Mesenchymal stem cell (in vitro differentiated cells and primary cell): ENCODE results near the gene CEP170B.

Source experiments
- DNase-seq: peaks from one replicate; pipeline ENCODE4 v3.0.0-alpha.2; 2013
- H2AFZ ChIP-seq: one replicate; pipeline ENCODE4 v1.6.1; 2013; ENCODE audit warnings: low read depth, mild to moderate bottlenecking, control low read depth, inconsistent platforms, low read length, moderate library complexity
- H2AK5ac ChIP-seq: 2 replicates; pipeline ENCODE4 v1.6.1; 2013; ENCODE audit warnings: low read length, moderate library complexity, mild to moderate bottlenecking, inconsistent platforms; ENCODE audit not compliant: severe bottlenecking
- H2BK120ac ChIP-seq: one replicate; pipeline ENCODE4 v1.6.1; 2013; ENCODE audit warnings: low read depth, mild to moderate bottlenecking, inconsistent platforms, low read length, moderate library complexity
- H2BK12ac ChIP-seq, 2 experiments: one replicate each; pipeline ENCODE4 v1.6.1; 2013; ENCODE audit warnings: inconsistent platforms in 2 of 2, low read length in 2 of 2, mild to moderate bottlenecking in 2 of 2, moderate library complexity in 2 of 2, control low read depth in 1 of 2
- H2BK15ac ChIP-seq: one replicate; pipeline ENCODE4 v1.6.1; 2013; ENCODE audit warnings: mild to moderate bottlenecking, low read depth, inconsistent platforms; ENCODE audit not compliant: poor library complexity, severe bottlenecking
- H2BK5ac ChIP-seq: 2 replicates; pipeline ENCODE4 v1.6.1; 2013; ENCODE audit warnings: low read depth, mild to moderate bottlenecking, low read length, control low read depth, inconsistent platforms; ENCODE audit not compliant: poor library complexity, severe bottlenecking
- H3K14ac ChIP-seq, 2 experiments: one replicate each; pipeline ENCODE4 v1.6.1; 2013; ENCODE audit warnings: inconsistent platforms in 2 of 2, low read length in 2 of 2, control low read depth in 1 of 2, mild to moderate bottlenecking in 1 of 2, moderate library complexity in 1 of 2
- H3K18ac ChIP-seq, 2 experiments: one replicate each; pipeline ENCODE4 v1.6.1; 2013; ENCODE audit warnings: inconsistent platforms in 2 of 2, low read length in 2 of 2, control low read depth in 1 of 2, low read depth in 1 of 2, mild to moderate bottlenecking in 1 of 2
- H3K23ac ChIP-seq, 2 experiments: one replicate each; pipeline ENCODE4 v1.6.1; 2013; ENCODE audit warnings: inconsistent platforms in 2 of 2, low read length in 2 of 2, mild to moderate bottlenecking in 2 of 2, moderate library complexity in 2 of 2, control low read depth in 1 of 2
- H3K27ac ChIP-seq: 2 replicates; pipeline ENCODE4 v1.5.1; 2013; ENCODE audit warnings: mild to moderate bottlenecking, moderate library complexity, low read length, control low read depth, inconsistent platforms; ENCODE audit not compliant: poor library complexity, severe bottlenecking
- H3K27me3 ChIP-seq, 2 experiments: 2 replicates each; pipeline versions ENCODE4 v1.6.1 to v1.7.0; 2013; ENCODE audit warnings: low read length in 2 of 2, mild to moderate bottlenecking in 2 of 2, moderate library complexity in 2 of 2, control low read depth in 1 of 2, inconsistent platforms in 1 of 2; ENCODE audit not compliant: control insufficient read depth in 1 of 2, insufficient read depth in 1 of 2
- H3K36me3 ChIP-seq, 2 experiments: 2 replicates each; pipeline versions ENCODE4 v1.6.1 to v1.7.0; 2013; ENCODE audit warnings: low read length in 2 of 2, control low read depth in 1 of 2, inconsistent platforms in 1 of 2, low read depth in 1 of 2, mild to moderate bottlenecking in 1 of 2; ENCODE audit not compliant: insufficient read depth in 2 of 2, control insufficient read depth in 1 of 2
- H3K4ac ChIP-seq, 2 experiments: one replicate each; pipeline ENCODE4 v1.6.1; 2013; ENCODE audit warnings: inconsistent platforms in 2 of 2, low read length in 2 of 2, mild to moderate bottlenecking in 2 of 2, moderate library complexity in 2 of 2, control low read depth in 1 of 2, low read depth in 1 of 2
- H3K4me1 ChIP-seq: 2 replicates; pipeline ENCODE4 v1.6.1; 2013; ENCODE audit warnings: low read depth, low read length, control low read depth; ENCODE audit not compliant: control insufficient read depth, insufficient read depth
- H3K4me2 ChIP-seq: 2 replicates; pipeline ENCODE4 v1.6.1; 2013; ENCODE audit warnings: low read length, mild to moderate bottlenecking, inconsistent platforms; ENCODE audit not compliant: poor library complexity, severe bottlenecking
- H3K4me3 ChIP-seq, 2 experiments: 2 replicates each; pipeline versions ENCODE4 v1.5.1 to v1.7.0; 2013; ENCODE audit warnings: low read length in 2 of 2, mild to moderate bottlenecking in 2 of 2, control low read depth in 1 of 2, low read depth in 1 of 2; ENCODE audit not compliant: insufficient read depth in 1 of 2
- H3K79me1 ChIP-seq: replicated peaks from 2 replicates; pipeline ENCODE4 v1.6.1; 2013; ENCODE audit warnings: mild to moderate bottlenecking, control low read depth, low read length, inconsistent platforms; ENCODE audit not compliant: poor library complexity, severe bottlenecking
- H3K9ac ChIP-seq: 2 replicates; pipeline ENCODE4 v1.7.0; 2013; ENCODE audit warnings: mild to moderate bottlenecking, low read length, moderate library complexity
- H3K9me3 ChIP-seq: 2 replicates; pipeline ENCODE4 v1.7.0; 2013; ENCODE audit warnings: mild to moderate bottlenecking, low read length; ENCODE audit not compliant: control insufficient read depth
- H4K8ac ChIP-seq: one replicate; pipeline ENCODE4 v1.6.1; 2013; ENCODE audit warnings: inconsistent platforms, mild to moderate bottlenecking, low read length, moderate library complexity
- H4K91ac ChIP-seq: one replicate; pipeline ENCODE4 v1.6.1; 2013; ENCODE audit warnings: mild to moderate bottlenecking, low read length, inconsistent platforms
- WGBS: methylation state at CpG from one replicate; pipeline ENCODE4 v1.1.7; 2013; ENCODE audit warnings: mixed read lengths; 5-methylcytosine and 5-hydroxymethylcytosine counted together

CEP170B gene

GRCh38 chr14:104894331-104895206 lies 29.5 kb downstream of the CEP170B start:
- 93% methylated on average over 29 of the region's 30 CpGs for WGBS
- Histone ChIP-seq H2AFZ (no peak overlapping the region), H3K9ac (no peak overlapping the region), H3K27ac (no peak overlapping the region), H4K91ac (no peak overlapping the region), H4K8ac (no peak overlapping the region), H3K18ac (no peak overlapping the region), H3K9me3 (no peaks in the 10 kb centered on the region), H3K4me1 (peaks cover 16% of the 10 kb centered on the region), H3K4ac (no peak overlapping the region), H3K4me3 (no peak overlapping the region), H3K36me3 (peaks cover 17 to 58% of the 10 kb centered on the region in 2 experiments), H2BK15ac (no peak overlapping the region), H3K23ac (no peak overlapping the region), H3K4me2 (no peak overlapping the region), H2BK5ac (no peak overlapping the region), H3K27me3 (no peaks in the 10 kb centered on the region), H3K14ac (no peak overlapping the region), H2AK5ac (no peak overlapping the region), H3K79me1 (no peaks in the 10 kb centered on the region), H2BK120ac (no peak overlapping the region), H2BK12ac (no peak overlapping the region)
- DNase-seq = no peak

DNA sequence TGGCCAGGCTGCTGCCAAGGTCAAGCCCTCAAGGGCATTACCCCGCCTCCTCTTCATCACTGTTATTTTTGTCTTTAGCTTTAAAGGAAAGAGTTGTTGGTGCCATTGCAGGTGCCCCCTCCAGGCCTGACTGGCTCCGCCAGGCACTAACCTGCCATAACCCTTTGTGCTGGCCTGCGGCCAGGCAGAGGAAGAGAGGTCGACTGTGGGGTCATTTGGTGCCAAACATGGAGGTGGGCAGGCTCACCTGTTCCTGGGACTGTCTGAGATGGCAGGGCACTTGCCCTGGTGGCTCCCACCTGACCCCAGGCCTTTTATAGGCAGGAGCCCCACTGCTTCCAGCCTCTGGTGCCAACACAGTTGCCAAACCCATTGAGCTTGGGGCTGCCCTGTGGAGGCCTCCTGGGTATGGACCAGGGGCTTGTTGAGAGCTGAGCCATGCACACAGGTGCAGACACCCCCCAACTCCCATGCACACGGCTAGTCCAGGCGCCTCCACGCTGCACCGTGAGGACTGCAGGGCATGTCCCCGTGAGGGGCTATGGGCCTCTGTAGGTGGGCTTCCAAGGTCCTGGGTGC lies 30.2 kb downstream of the CEP170B start:
- no peak overlapping the region for H3K27ac ChIP-seq
- no peak overlapping the region for H2BK120ac ChIP-seq
- no peak overlapping the region for H4K8ac ChIP-seq
- no peak overlapping the region for H3K9ac ChIP-seq
- no peak overlapping the region for H2BK15ac ChIP-seq
- H3K18ac ChIP-seq = no peak overlapping the region
- no peak overlapping the region for H3K4me3 ChIP-seq
- H2BK12ac ChIP-seq = no peak overlapping the region
- no peak overlapping the region for H3K14ac ChIP-seq
- H4K91ac ChIP-seq = no peak overlapping the region
- H3K79me1 ChIP-seq = no peaks in the 10 kb centered on the region
- no peak overlapping the region for H2AFZ ChIP-seq
- H3K4me1 ChIP-seq = peaks cover 16% of the 10 kb centered on the region
- H3K23ac ChIP-seq = no peak overlapping the region
- peaks cover 17 to 57% of the 10 kb centered on the region in 2 experiments for H3K36me3 ChIP-seq
- H2BK5ac ChIP-seq = no peak overlapping the region
- no peak overlapping the region for H2AK5ac ChIP-seq
- H3K27me3 ChIP-seq = no peaks in the 10 kb centered on the region
- no peaks in the 10 kb centered on the region for H3K9me3 ChIP-seq
- no peak overlapping the region for H3K4me2 ChIP-seq
- no peak for DNase-seq
- H3K4ac ChIP-seq = no peak overlapping the region
- 96% methylated on average over 9 of the region's 9 CpGs for WGBS

GRCh38 chr14:104895786-104896661 lies 31.0 kb downstream of the CEP170B start:
- Histone ChIP-seq H2BK5ac (no peak overlapping the region), H3K4me3 (no peak overlapping the region), H3K9me3 (no peaks in the 10 kb centered on the region), H2BK12ac (no peak overlapping the region), H3K14ac (no peak overlapping the region), H2BK120ac (no peak overlapping the region), H3K4me1 (peaks cover 16% of the 10 kb centered on the region), H2AK5ac (no peak overlapping the region), H3K27me3 (no peaks in the 10 kb centered on the region), H3K4ac (no peak overlapping the region), H3K79me1 (no peaks in the 10 kb centered on the region), H3K18ac (no peak overlapping the region), H3K36me3 (peaks cover 17 to 57% of the 10 kb centered on the region in 2 experiments), H3K27ac (no peak overlapping the region), H3K4me2 (no peak overlapping the region), H2AFZ (no peak overlapping the region), H4K8ac (no peak overlapping the region), H2BK15ac (peak overlapping the region; percentile 8), H3K23ac (no peak overlapping the region), H4K91ac (no peak overlapping the region), H3K9ac (no peak overlapping the region)
- DNase-seq = no peak
- WGBS = 89% methylated on average over 30 of the region's 34 CpGs
